ENCODE measurements around the gene DNER.

The DNER gene

DNA sequence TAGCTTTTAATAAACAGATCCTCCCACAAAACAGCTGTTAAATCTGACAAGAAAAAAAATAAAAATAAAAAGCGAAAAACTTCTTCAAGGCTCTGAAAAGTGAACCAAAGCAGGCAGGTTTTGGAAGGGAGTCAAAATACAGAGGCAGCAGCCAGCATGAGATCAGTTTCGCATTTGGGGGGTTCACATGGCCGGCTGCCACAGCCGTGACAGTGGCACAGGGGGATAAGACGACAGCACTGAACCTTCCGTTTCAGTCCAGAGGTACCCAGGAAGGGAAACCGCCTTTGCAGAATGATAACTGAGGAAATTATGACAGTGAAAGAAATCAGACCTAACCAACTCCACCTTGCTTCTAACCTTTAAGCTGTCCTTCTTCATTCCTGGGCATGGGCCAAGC is 246.6 kb downstream of the DNER start:
- Histone ChIP-seq H3K4me1 (ENCODE audit: low read length) (no peaks in the 10 kb centered on the region), H3K4me3 (ENCODE audit: low read length) (no peak overlapping the region), H3K4me2 (ENCODE audit: low read length) (no peak overlapping the region), H3K79me2 (ENCODE audit: low read length) (no peaks in the 10 kb centered on the region), H4K20me1 (ENCODE audit: insufficient read depth, low read length) (no peaks in the 10 kb centered on the region), H3K36me3 (replicated peaks; ENCODE audit: low read depth, low read length) (no peaks in the 10 kb centered on the region), H3K27ac (ENCODE audit: low read length) (no peak overlapping the region), H2AFZ (ENCODE audit: low read depth, low read length) (no peak overlapping the region), H3K27me3 (ENCODE audit: low read depth, low read length) (no peaks in the 10 kb centered on the region), H3K9ac (ENCODE audit: low read length) (no peak overlapping the region), H3K9me3 (ENCODE audit: insufficient read depth, low read length) (no peaks in the 10 kb centered on the region)
- no peak for TF ChIP-seq EZH2phosphoT487 (IDR thresholded peaks at IDR 0.05; ENCODE audit: low read depth)
- TF ChIP-seq, protein P1, sequence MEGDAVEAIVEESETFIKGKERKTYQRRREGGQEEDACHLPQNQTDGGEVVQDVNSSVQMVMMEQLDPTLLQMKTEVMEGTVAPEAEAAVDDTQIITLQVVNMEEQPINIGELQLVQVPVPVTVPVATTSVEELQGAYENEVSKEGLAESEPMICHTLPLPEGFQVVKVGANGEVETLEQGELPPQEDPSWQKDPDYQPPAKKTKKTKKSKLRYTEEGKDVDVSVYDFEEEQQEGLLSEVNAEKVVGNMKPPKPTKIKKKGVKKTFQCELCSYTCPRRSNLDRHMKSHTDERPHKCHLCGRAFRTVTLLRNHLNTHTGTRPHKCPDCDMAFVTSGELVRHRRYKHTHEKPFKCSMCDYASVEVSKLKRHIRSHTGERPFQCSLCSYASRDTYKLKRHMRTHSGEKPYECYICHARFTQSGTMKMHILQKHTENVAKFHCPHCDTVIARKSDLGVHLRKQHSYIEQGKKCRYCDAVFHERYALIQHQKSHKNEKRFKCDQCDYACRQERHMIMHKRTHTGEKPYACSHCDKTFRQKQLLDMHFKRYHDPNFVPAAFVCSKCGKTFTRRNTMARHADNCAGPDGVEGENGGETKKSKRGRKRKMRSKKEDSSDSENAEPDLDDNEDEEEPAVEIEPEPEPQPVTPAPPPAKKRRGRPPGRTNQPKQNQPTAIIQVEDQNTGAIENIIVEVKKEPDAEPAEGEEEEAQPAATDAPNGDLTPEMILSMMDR (IDR thresholded peaks at IDR 0.05; ENCODE audit: low read depth, low read length): no peak

DNA sequence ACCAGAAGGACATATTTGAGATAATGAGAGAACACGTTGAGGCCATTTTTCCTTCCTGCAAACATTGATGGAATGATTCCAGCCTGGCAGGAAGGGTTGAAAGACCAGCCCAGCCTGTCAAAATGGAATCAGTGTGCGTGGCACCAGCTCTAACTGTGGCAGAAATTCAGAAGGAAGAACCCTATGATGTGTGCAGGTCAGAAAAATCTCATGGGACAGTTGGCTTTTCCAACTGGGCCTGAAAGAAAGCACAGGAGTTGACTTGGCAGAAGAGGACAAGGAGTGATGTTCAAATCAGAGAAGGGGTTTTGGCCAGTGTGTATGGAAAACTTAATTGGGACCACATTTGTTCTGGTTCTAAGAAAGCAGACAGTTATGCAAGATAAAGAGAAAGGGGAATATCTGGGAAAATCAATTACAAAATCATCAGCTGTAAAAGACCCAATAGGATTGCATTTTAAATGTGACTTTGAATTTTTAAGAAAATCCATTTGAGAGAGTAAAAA is 250.5 kb downstream of the DNER start:
- H3K79me2 ChIP-seq (ENCODE audit: low read length): no peaks in the 10 kb centered on the region
- no peak overlapping the region for H3K4me2 ChIP-seq (ENCODE audit: low read length)
- TF ChIP-seq EZH2phosphoT487 (IDR thresholded peaks at IDR 0.05; ENCODE audit: low read depth): no peak
- TF ChIP-seq, protein P1 (IDR thresholded peaks at IDR 0.05; ENCODE audit: low read depth, low read length): no peak
- no peak overlapping the region for H2AFZ ChIP-seq (ENCODE audit: low read depth, low read length)
- no peaks in the 10 kb centered on the region for H4K20me1 ChIP-seq (ENCODE audit: insufficient read depth, low read length)
- no peaks in the 10 kb centered on the region for H3K36me3 ChIP-seq (replicated peaks; ENCODE audit: low read depth, low read length)
- H3K27me3 ChIP-seq (ENCODE audit: low read depth, low read length): no peaks in the 10 kb centered on the region
- H3K4me3 ChIP-seq (ENCODE audit: low read length): no peak overlapping the region
- H3K27ac ChIP-seq (ENCODE audit: low read length): no peak overlapping the region
- H3K9ac ChIP-seq (ENCODE audit: low read length): no peak overlapping the region
- H3K4me1 ChIP-seq (ENCODE audit: low read length): no peaks in the 10 kb centered on the region
- no peaks in the 10 kb centered on the region for H3K9me3 ChIP-seq (ENCODE audit: insufficient read depth, low read length)

DNA sequence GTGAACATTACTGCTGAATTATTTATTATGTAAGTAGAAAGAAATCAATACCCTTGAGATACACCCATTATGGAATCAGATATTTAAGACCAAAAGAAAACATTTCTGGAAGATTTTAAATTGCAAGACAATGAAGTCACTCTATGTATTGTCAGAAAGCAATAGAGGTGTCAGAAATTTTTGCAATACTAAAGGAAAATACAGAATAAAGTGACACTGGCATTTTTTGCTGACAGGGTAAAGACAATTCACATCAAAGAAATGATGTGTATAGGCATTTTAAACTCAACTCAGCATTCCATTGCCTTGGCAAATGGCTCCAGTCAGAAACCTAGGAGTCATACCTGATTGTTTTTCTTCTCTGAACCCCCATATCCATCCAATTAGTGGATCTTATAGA is 252.2 kb downstream of the DNER start:
- H3K27me3 ChIP-seq (ENCODE audit: low read depth, low read length): no peaks in the 10 kb centered on the region
- H3K9ac ChIP-seq (ENCODE audit: low read length): no peak overlapping the region
- no peaks in the 10 kb centered on the region for H4K20me1 ChIP-seq (ENCODE audit: insufficient read depth, low read length)
- no peaks in the 10 kb centered on the region for H3K36me3 ChIP-seq (replicated peaks; ENCODE audit: low read depth, low read length)
- H3K4me3 ChIP-seq (ENCODE audit: low read length): no peak overlapping the region
- H2AFZ ChIP-seq (ENCODE audit: low read depth, low read length): no peak overlapping the region
- H3K9me3 ChIP-seq (ENCODE audit: insufficient read depth, low read length): no peaks in the 10 kb centered on the region
- no peaks in the 10 kb centered on the region for H3K4me1 ChIP-seq (ENCODE audit: low read length)
- H3K79me2 ChIP-seq (ENCODE audit: low read length): no peaks in the 10 kb centered on the region
- no peak for TF ChIP-seq EZH2phosphoT487 (IDR thresholded peaks at IDR 0.05; ENCODE audit: low read depth)
- TF ChIP-seq, protein P1 (IDR thresholded peaks at IDR 0.05; ENCODE audit: low read depth, low read length): no peak
- no peak overlapping the region for H3K4me2 ChIP-seq (ENCODE audit: low read length)
- H3K27ac ChIP-seq (ENCODE audit: low read length): no peak overlapping the region

DNA sequence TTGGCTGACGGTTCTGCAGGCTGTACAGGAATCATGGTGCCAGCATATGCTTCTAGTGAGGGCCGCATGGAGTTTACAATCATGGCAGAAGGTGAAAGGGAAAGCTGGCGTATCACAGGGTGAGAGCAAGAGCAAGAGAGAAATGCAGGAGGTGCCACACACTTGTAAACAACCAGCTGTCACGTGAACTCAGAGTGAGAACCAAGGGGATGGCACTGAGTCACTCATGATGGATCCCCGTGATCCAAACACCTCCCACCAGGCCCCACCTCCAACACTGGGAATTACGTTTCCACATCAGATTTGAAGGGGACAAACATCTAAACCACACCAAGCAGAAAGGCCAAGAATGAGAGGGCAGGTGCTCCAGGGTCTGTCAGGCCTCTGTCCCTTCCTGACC is 258.3 kb downstream of the DNER start:
- Histone ChIP-seq H3K27me3 (ENCODE audit: low read depth, low read length) (no peaks in the 10 kb centered on the region), H3K4me1 (ENCODE audit: low read length) (no peaks in the 10 kb centered on the region), H3K4me2 (ENCODE audit: low read length) (no peak overlapping the region), H3K79me2 (ENCODE audit: low read length) (no peaks in the 10 kb centered on the region), H2AFZ (ENCODE audit: low read depth, low read length) (no peak overlapping the region), H4K20me1 (ENCODE audit: insufficient read depth, low read length) (no peaks in the 10 kb centered on the region), H3K27ac (ENCODE audit: low read length) (no peak overlapping the region), H3K9ac (ENCODE audit: low read length) (no peak overlapping the region), H3K4me3 (ENCODE audit: low read length) (no peak overlapping the region), H3K36me3 (replicated peaks; ENCODE audit: low read depth, low read length) (no peaks in the 10 kb centered on the region), H3K9me3 (ENCODE audit: insufficient read depth, low read length) (no peaks in the 10 kb centered on the region)
- TF ChIP-seq EZH2phosphoT487 (IDR thresholded peaks at IDR 0.05; ENCODE audit: low read depth): no peak
- TF ChIP-seq, protein P1 (IDR thresholded peaks at IDR 0.05; ENCODE audit: low read depth, low read length): no peak

Measured in OCI-LY3 (cell line).